Pulmonary artery endothelial cell (primary cell): ENCODE measurements around the gene ATP2A1. TPM values are rescaled to one million over a fixed set of nuclear protein-coding genes. Genes with fewer than 3 reads are reported as not detected.
A peak's percentile ranks its signal among the peaks of the same experiment; 100 is the strongest.
"Not testable (repeated sequence)": the region's sequence is repeated elsewhere in the genome, so short reads cannot be mapped to it uniquely, and the experiment has no call there.

Experiments
- DNase-seq: peaks from one replicate; pipeline ENCODE4 v3.0.0-alpha.2; 2011; ENCODE audit warnings: low read depth, low spot score
- total RNA-seq: library from RNA; depleted of rRNA; stranded (reverse); fragments of >200 nt; gene quantifications from 2 replicates; pipeline ENCODE4 v1.2.3, GENCODE V29; 2014

The ATP2A1 gene
- total RNA-seq, 1 donor from 2014 or later = 0.20 TPM

DNA sequence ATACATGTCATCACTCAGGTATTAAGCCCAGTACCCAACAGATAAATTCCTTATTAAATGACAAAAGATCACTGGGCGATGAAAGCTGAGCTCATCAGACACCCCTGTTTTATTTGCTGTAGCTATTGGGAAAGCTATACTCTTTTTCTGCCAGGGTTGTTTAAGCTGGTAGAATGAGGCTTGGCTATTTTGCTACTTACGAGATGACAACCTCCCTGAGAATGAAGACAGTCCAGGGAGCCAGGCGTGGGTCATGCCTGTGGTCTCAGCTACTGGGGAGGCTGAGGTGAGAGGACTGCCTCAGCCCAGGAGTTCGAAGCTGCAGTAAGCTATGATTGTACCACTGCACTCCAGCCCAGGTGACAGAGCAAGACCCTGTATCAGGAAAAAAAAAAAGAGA is 19.0 kb upstream of the ATP2A1 start:
- DNase-seq = no peak

DNA sequence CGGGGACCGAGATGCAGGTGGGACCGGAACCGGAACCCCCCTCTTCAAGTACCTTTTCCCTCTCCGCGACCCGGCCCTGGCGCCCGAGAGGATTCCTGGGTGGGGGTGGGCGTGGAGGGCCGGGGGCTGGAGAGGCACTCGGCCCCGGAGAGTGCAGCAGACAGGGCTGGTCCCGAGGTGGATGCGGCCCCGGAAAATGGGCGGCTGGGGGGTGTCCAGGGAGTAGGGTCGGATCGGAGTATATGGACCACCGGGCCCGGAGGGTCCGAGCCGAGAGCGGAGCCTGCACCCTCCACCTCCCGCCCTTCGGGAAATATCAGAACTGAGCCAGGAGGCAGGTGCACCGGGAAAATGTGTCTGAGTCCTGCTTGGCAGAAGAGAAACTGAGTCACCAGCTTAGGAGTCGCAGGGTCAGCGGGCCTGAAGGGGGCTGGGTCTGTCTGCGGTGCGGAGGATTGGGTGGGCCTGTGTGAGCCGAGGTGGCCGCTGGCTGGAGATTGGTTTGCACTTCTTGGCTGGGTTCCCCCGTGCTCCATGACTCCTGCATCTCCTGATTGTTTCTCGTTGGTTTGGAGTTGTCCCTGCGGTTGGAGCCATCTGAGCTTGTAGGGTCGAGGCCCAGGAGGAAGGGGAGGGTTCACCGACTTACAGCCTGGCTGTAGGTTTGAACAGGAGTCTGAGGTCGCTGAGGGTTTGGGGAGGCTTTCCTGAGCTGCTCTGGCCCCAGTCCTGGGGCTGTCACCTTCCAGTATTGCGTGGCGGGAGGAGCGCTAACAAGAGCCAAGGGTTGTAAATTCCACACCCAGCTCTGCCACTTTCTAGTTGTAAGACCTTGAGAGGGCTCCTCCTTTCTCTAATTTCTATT is 14.1 kb upstream of the ATP2A1 start:
- DNase-seq = no peak

DNA sequence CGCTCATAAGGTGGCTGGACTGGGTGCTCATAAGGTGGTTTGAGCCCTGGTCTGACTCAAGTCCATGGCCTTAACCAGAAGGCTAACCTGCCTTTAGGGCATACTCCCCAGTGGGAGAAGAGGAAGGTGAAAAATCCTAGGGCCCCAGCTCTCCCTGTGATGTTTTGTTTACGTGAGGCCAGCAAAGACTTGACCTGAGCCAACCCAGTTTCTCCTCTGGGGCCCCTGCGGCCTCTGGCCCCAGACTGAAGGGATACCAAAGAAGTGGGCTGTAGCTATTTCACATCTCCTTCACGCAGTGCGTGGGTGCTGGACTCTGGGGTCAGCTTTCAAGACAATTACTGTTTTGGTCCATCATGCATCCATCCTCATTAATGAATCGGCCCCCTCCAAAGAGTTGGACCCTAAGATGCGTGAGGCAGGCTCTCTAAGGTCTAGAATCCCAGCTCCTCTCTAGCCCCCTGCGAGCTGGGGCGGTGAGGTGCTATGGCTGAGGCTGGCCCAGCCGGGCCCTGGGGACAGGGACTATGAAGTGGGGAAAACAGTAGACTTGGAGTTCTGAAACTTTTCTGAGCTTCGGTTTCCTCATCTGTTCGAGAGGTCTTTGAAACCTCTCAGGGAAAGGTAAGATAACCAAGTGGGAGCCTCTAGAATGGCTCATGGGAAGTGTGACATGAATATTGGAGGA is 13.1 kb upstream of the ATP2A1 start:
- no peak for DNase-seq

DNA sequence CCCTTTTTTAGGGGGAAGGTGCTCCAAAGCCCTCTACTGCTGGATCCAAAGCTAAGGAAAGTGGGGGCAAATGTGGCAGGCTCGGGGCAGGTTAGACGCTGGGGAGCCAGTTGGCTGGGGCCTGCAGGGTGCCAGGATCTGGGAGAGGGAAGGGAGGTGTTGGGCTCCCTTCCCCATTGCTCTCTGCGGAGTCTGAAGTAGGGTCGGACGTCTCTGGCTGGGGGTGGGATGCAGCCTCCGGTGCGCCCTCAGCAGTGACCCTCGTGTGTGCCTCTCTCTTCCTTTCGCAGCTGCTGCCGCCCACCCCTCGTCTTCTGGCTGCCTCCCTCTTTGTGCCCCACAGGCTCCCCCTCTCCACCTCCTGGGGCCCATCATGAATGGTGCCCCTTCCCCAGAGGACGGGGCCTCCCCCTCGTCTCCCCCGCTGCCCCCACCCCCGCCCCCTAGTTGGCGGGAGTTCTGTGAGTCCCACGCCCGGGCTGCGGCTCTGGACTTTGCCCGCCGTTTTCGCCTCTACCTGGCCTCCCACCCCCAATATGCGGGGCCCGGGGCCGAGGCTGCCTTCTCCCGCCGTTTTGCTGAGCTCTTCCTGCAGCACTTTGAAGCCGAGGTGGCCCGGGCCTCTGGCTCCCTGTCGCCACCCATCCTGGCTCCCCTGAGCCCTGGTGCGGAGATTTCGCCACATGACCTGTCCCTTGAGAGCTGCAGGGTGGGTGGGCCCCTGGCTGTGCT is 12.4 kb upstream of the ATP2A1 start:
- no peak for DNase-seq

DNA sequence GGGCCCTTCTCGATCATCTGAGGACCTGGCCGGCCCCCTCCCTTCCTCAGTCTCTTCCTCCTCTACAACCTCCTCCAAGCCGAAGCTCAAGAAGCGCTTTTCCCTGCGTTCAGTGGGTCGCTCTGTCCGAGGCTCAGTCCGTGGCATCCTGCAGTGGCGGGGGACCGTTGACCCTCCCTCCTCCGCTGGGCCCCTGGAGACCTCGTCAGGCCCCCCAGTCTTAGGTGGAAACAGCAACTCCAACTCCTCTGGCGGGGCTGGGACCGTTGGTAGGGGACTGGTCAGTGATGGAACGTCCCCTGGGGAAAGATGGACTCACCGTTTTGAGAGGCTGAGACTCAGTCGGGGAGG is 11.9 kb upstream of the ATP2A1 start:
- no peak for DNase-seq

DNA sequence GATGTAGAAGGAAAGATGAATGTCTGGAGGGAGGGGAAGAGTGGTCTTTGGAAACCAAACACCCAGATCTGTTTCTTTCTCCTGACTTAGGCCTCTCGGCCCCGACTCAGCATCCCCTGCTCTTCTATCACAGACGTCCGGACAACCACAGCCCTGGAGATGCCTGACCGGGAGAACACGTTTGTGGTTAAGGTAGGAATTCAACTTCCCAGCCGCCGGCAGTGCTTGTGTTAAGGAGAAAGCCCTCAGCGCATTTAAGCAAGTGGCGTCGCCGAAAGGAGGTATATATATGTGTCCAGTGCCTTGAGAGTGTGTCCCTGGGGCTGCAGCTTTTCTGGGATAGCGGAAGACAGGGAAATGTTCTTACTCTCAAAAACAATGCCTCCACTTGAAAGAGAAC is 11.0 kb upstream of the ATP2A1 start:
- no peak for DNase-seq

DNA sequence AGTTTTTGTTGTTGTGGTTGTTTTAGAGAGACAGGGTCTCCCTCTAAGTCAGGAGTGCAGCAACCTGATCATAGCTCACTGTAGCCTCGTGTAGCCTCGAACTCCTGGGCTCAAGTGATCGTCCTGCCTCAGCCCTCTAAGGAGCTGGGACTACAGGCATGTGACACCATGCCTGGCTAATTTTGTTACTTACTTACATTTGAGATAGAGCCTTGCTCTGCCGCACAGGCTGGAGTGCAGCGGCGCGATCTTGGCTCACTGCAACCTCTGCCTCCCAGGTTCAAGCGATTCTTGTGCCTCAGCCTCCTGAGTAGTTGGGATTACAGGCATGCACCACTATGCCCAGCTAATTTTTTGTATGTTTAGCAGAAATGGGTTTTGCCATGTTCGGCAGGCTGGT is 10.6 kb upstream of the ATP2A1 start:
- DNase-seq = not testable (repeated sequence)

DNA sequence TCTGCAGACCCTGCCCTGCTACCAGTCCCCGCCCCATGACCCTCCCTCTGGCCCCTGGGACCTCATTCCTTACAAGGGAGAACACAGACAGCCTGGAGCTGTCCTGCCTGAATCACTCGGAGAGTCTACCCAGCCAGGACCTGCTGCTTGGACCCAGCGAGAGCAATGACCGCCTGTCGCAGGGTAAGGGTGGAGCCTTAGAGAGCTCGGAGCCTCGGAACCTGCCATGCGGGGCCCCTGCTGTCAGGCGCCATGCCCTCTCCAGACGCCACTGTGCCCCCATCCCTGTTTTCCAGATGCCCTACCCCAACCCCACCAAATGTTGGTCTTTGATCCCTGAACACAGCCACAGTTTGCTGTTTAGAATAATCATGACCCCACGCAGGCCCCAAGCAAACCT is 9.1 kb upstream of the ATP2A1 start:
- DNase-seq = no peak

DNA sequence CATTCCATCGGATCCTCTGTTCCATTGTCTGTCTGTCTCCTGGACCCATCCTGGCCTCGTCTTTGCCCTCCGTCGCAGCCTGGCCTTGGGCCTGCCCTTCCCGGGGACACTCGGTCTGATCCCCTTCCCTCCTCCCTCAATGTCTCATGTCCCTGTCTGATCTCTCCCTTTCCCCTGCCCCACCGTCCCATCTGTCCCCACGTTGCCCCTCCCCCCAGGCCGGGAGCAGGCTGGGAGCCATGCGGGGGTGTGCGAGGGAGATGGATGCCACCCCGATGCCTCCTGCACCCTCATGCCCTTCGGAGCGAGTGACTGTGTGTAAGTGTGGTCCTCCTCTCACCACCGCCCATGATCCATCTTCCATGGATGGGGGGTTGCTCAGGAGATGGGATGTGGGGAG is 5.3 kb upstream of the ATP2A1 start:
- no peak for DNase-seq

DNA sequence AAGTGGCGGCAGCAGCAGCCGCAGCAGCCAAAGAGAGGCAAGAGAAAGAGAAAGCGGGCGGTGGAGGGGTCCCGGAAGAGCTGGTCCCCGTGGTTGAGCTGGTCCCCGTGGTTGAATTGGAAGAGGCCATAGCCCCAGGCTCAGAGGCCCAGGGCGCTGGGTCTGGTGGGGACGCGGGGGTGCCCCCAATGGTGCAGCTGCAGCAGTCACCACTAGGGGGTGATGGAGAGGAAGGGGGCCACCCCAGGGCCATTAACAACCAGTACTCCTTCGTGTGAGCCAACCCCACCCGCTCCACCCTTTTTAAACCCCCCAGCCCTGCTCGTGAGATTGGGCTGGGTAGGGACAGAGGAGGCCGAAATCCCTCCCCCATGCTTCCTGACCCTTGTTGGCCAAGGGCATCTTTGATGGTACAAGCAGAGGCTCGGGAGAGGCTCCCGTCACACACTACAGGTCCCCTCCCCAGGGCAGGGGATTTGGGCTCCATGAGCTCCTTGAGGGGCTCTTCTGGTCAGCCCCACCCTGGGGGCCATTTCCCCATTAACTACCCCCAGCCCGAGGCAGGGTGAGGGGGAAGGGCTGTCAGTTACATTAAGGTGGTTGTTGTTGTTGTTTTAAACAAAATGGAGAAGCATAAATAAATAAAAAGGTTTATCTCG is 4.6 kb upstream of the ATP2A1 start:
- no peak for DNase-seq

DNA sequence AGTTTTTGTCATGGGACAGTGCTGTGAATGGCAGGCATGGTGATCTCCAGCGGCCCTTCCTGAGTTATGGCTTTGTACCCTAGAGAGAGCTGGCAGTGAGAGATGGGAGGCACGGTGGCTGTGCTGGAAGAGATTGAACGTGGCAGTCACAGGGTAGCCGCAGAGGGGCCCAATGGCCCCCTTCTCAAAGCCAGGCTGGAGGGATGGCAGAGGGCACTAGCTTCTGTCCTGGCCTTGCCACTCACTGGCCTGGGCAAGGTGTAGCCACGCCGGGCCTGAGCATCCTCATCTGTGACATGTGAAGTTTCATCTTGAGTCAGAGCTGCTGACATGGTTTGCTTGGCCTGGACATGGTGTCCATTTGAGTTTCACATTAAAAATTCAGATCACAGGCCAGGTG is 3.9 kb upstream of the ATP2A1 start:
- DNase-seq = no peak

DNA sequence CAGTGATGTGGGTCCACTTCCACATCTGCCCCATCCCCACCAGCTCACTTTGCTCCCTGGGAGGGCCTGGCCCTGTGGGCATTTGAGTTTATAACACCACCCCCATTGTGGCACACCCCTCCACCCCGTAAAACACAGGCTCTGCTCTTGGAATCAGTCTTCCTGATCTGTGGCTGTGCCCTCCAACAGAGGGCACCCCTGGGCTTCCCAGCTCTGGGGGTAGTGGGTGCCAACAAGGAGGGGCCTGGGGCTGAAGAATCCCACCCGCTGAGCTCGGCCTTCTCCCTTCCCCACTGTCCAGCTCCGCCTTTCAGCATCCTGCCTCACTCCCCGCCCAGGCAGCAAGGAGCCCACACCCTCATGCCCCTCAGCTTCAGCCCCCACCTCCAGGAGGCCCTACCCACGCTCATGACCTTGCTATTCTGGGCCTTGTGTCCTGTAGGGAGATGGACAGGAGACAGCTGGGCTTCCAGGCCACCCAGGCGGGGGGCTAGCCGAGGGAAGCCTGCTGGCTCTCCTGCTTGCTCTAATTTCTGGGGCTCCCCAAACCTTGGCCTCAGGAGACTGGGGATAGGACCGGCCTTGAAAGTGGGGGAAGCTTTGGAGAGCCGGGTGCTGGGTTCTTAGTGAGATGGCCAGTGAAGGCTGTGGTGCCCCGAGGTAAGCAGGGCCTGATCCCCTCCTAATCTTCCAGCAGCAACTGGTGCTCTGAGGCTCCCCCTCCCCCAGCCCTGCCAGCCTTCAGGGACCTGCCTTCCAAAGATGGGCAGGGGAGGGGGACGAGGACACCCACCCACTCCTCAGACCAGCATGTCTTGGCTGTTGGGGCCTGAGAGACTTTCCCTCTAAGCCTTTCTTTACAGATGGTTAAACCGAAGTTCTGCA is 2.9 kb upstream of the ATP2A1 start:
- DNase-seq = no peak

DNA sequence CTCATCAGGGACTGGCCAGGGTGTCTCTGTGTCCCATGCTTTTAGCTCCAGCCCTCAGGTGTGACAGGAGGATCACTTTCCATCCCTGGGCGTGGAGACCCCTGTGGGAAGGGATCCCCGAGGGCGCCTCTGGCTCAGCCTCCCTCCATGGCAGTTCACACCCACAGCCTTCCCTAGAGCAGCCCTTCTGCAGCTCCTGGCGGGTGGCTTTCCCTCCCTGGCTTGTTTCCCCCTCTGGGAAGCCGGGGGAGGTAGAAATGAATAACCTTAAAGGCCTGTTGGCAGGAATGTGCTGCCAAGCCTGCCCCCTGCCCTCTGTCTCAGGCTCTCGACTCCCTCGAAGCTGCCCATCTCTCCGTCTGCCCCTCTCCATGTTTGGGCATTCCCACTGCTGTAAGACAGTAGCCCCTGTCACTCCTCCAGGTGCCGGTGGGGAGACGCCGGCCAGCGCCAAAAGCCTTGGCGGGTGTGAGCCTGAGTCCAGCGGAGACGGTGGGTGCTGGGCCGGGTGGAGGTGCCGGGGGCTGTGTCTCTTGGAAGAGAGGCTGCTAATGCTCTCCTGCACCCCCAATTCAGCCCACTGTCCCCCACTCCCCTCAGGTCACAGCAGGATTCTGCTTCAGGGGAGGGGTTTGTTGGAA is 2.1 kb upstream of the ATP2A1 start:
- DNase-seq = no peak

DNA sequence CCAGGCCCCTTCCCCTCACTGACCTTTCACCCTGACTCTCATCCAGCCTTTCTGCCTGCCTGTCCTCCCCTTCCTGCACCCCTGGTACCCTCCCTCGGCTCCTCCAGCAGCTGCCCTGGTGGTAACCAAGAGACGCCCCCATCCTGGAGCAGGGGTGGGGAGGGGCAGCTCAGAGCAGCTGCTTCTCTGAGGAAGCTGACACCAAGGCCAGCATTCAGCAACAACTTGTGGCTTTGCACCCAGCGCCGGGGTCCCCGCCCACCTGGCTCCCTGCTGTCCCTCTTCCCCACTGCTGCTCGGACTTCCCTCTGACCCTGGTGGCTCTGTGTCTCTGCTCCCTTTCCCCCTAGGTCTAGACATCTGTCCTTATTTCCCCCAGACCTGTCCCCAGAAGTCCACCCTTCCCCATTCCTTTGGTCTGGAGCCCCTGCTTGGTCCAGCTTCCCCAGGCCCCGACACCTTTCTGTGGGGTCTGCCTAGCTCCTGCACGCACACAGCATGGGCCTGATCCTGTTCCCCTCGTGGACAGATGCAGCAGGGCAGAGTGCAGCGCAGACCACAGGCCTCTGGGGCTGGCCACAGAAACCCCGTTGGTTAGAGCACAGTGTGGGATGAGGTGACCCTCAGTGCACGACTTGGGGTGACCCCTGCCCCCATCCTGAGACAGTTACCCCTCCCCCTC is 1.2 kb upstream of the ATP2A1 start:
- DNase-seq = no peak

DNA sequence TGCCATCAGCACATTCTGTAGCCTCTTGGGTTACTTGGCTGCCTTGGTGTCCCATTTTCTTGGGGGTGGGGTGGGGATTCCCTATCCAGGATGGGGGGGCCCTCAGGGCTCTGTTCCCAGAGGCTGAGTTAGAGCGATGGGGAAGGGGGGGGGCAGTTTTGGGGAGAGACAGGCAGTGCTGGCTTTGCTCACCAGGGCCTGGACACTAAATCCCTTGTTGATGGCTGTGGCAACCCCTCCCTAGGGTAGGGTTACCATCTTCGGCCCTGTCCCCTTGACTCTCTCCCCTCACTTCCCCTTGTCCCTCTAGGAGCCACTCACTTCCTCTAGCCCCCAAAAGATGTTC is 660 bp upstream of the ATP2A1 start:
- DNase-seq = no peak

DNA sequence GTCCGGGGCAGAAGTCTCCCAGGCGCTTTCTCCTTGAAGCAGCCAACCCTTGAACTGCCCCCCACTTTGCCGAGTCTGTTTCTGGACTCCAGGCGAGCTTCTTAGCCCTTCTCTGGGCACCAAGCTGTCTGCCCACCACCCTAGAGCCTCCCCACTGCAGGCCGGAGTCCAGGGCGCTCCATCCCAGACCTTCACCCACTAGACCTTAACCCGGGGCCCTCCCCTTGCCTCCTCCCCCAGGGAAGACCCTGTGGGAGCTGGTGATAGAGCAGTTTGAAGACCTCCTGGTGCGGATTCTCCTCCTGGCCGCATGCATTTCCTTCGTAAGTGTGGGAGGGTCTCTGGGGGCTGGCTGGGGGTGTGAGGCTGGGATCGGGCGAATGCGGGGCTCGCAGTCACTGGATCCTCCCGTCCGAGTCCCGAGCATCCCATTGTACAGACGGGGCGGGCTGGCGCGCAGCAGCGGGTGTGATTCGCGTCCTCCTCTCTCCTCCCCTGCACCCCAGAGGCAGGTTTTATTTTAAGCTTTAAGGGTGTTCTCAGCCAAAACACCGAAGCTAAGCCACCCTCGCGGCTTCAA is 1.1 kb downstream of the ATP2A1 start:
- no peak for DNase-seq

DNA sequence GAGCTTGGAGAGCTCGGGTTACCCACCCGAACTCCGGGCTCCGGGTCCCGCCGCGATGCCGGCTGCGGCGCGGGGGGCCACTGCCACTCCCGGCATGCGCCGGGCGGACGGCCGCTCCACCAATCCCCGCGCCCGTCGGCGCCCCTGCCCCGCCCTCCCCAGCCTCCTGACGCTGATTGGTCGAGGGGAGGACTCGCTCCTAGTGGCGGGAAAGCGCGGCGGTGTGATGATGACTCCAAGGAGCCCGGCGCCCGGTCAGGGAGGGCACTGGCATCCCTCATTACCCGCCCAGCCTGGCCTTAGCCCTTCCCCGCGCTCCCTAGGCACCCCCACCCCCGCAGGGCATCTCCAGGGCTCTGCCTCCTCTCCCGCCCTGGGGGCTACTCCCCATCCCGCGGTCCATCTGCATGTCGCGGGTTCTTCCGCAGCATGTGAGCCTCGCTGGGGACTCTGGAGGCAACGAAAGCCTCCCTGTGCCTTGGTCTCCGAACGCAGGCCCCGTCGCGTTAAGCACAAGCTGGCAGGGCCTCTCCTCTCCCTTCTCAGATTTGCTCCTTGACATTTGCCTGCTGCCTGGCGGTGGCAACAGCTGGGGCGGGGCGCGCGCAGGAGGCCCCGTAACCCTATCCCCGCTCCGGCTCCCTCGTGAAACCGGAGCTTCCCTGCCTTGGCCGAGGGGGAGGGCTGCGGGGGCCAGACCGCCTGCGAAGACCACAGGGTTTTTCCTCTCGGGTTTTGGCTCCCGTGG is 1.7 kb downstream of the ATP2A1 start:
- DNase-seq = peak; percentile 26

DNA sequence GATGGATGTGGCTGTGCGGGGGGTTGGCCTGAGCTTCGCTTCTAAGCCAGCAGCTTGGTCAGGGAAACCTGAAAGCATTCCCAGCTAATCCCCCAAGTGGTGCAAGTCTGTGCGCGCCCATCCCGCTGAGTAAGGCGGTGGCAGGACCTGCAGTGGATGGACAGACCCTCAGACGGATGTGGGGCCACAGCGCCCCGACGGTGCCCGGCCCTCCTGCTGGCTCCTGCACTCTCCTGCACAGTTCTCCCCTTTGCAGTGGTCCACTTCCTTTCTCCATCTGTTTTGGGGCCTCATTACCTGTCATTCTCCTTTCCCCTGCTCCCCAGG is 2.3 kb downstream of the ATP2A1 start:
- DNase-seq = no peak

DNA sequence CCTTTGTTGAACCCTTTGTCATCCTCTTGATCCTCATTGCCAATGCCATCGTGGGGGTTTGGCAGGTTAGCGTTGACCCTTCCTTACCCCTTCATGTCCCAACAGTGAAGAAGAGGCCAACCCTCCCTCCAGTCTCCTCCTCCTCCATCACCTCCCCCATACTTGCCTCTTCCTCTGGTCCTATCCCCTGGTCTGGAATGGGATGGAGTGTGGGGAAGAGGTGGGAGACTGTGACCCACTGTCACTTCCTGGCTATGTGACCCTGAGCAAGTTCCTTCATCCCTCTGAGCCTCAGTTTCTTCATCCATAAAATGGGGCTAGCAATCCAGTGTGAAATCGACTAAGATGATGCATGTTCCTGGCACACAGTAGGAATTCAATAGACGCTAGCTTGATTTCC is 2.7 kb downstream of the ATP2A1 start:
- no peak for DNase-seq
